Activated T-helper 9 cell treated with anti-CD3 and anti-CD28 coated beads, Interleukin-2, amount 50 U/mL, for 16 hours (primary cell): ENCODE measurements around the gene OR51I1.

Experiments used
- DNase-seq: peaks from one replicate; pipeline ENCODE4 v3.0.0-alpha.2; 2020; ENCODE audit warnings: low read depth

OR51I1 gene

DNA sequence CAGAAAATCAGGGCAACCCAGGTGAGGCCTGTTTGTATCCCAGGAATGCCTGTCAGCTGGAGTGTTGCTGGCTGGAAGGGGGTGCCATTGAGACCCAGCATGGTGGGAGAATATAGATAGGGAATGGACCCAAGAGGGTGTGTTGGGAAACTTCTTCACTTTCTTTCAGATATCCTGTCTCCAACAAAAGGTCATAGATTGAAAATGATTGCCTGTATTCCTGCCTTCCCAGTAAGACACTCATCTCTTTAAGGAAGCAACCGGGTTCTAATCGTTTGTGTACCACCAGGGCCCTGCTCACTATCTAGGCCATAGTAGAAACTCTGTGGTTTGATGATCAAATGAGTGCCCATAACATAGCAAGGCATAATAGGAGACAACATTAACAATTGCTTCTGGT is at the start of gene OR51I1:
TSS of gene OR51I1 (minus strand) at position 101 of the 400 bp plus-strand sequence. CDS start at position 101, 0 bp downstream.
- DNase-seq = no peak

GRCh38 chr11:5489576-5490357 is 48.5 kb upstream of the OR51I1 start:
- DNase-seq = no peak

- no peak for DNase-seq
These were observed 47.6 kb upstream of the OR51I1 start for GRCh38 chr11:5488798-5489399.

DNA sequence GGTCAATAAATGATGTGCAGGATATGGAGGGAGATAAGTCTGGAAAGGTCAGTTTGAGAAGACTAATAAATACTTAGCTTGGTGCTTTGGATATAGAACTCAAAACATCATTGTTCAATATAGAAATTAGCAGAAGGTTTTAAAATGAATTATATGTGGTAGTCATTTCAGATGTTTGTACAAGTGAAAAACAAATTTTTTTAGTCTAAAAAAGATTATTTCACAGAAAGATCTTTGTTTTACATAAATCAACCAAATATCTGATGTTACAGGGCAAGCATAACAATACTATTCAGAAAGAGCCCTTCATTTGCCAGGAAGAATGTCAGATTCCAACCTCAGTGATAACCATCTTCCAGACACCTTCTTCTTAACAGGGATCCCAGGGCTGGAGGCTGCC is 47.1 kb upstream of the OR51I1 start, which contains the start of gene OR52D1:
TSS of gene OR52D1 (plus strand) at position 301 of the 400 bp plus-strand sequence. CDS start at position 323, 22 bp downstream.
- DNase-seq = no peak

GRCh38 chr11:5486421-5486820 is 45.1 kb upstream of the OR51I1 start:
- DNase-seq = no peak

DNA sequence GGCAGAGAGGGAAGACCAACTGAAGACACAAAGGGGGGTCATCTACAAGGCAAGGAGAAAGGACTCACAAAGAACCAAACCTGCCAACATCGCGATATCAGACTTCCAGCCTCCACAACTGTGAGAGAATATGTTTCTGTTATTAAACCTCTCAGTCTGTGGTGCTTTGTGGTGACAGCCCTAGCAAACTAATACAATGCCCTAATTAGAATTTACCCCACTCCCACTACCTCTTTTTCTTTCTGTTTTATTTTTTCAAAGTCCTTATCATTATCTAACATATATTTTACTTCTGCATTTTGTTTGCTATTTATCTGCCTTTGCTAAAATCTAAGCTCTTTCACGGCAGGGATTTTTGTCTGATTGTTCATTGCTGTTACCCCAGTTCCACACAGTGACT is 44.7 kb upstream of the OR51I1 start:
- DNase-seq = no peak

DNA sequence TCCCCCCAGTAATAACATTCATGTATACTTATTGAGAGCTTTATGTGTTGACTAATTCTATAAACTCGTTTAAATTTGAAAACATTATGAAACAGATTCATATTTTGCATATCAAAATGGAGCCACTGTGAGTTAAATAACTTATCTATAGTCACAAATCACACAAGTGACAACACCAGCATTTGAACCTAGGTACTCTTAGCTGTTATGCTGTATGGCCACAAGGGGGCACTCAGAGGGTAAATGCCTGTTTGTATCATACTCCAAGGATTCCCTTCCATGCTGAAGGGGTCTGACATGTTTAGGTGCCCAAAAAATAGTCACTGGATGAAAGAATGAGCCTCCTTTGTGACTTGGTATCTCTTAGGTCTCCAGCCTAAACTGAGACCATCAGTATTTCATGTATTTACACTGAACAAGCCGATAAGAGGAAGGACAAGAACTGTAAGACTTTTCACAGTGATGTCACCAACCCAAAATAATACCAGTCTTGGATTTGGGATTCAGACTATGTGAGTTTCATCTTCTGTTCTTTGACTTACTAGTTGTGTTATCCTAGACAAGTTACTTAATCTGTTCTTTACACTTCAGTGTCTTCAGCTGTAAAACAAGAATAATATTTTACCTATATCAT is 35.0 kb upstream of the OR51I1 start:
- peak; percentile 6 for DNase-seq

- no peak for DNase-seq
These were observed 32.6 kb upstream of the OR51I1 start for GRCh38 chr11:5473921-5474320.

DNA sequence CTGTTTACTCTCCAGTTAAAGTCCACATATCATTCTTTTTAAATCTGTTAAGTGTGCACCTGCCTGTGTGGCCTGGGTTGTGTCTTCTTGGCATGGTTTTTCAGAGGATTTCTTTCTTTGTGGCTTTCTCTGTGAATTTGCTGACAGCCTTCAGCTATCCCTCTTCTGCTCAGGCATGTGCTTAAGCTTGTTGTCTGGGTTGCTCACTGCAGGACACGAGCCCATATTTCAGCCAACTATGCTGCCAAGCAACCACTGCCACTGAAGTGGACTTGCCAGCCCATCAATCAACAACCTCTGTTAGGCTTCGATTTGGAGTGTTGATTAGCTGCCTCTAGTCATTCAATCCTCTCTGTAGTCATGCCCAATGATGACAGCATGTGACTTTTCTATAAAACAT is 26.2 kb upstream of the OR51I1 start:
- DNase-seq = no peak

GRCh38 chr11:5460983-5461621 is 19.8 kb upstream of the OR51I1 start:
- DNase-seq = no peak

GRCh38 chr11:5449432-5449831 is 8.1 kb upstream of the OR51I1 start:
- DNase-seq = no peak

GRCh38 chr11:5449023-5449422 is 7.7 kb upstream of the OR51I1 start, which contains the start of gene OR51I2:
Gene OR51I2, plus strand, starts transcription at chr11:5449323. Its CDS starts 4,166 bp downstream, at chr11:5453489.
- DNase-seq = no peak

- no peak for DNase-seq
These were observed 2.6 kb upstream of the OR51I1 start for GRCh38 chr11:5443835-5444393.

GRCh38 chr11:5423131-5423530 is 18.2 kb downstream of the OR51I1 start:
- DNase-seq = no peak

- DNase-seq = no peak
These were observed 19.5 kb downstream of the OR51I1 start, which contains the start of gene OR51Q1 for GRCh38 chr11:5421811-5422210. Gene OR51Q1, plus strand, starts transcription at chr11:5422111. Its CDS starts 90 bp downstream, at chr11:5422201.

DNA sequence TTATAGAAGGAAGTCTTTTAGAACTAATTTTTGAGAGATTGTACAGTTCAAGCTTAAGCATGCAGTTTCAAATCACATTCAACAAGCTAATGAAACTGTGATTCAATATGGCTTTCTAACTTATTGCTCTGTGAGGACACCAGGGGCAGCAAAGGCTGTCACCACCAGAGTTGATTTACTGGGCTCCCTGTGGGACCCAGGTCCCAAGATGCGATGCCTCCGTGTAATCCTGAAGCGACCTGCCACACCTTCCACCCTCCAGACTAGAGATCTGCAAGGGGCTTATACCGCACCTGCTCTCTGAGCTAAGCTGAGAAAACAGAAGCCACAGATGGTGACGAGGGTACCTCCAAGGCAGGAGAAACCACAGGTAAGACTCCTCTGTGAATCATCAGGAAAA is 20.3 kb downstream of the OR51I1 start:
- DNase-seq = no peak

DNA sequence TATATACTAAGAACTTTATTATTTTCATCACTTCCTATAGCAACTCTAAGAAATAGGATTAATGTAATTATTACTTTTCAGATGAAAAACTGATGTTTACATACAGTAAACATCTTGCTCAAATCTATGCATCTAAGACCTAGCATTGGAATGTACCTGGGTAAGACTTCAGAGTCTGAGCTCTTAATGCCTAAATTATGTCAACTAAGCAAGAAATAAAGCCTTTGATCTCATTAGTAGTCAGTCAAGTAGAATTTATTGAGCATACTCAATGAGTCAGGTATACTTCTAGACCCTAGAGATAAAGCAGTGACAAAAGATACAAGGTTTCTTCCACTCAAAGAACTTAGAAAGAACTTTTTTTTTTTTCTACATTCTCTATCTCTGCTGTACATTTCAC is 36.1 kb downstream of the OR51I1 start:
- DNase-seq = no peak

DNA sequence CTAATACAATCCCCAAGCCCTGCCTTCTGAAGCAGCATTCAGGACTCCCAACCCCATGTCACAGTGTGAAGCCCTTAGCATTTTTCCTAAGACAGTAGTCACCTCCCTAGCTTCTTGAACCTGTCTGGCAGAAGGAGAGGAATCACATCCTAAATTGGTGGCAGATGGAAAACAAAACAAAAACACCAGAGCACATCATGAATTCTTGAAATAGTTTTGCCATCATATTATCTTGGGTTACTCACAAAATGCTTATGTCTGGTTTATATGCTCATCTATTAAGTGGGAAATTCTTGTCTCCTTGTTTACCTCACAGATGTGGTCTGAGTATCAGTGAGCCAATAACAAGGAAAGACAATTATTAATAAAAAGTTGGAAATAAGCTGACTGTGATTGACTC is 42.4 kb downstream of the OR51I1 start:
- no peak for DNase-seq

DNA sequence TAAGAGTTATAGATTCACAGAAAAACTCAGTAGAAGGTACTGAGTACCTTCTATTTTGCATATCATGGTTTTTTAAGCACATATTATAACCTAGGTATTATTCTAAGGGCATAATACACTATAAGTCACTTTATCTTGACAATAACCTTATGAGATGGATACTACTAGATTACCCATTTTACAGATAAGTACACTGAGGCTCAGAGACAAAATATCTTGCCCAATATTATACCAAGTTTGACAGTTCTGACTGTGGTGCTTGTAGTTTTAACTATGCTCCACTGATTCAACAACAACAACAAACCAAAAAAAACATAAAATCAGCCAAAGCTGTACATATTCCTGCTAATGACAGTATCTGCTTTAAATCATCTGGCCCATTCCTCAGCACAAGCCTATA is 47.2 kb downstream of the OR51I1 start:
- DNase-seq = no peak
